Measurements from ENCODE around the gene AGXT2. TPM values are rescaled to one million over a fixed set of nuclear protein-coding genes. Genes with fewer than 3 reads are reported as not detected.

AGXT2 gene
- total and polyA plus RNA-seq, 8 donors = 0.73 TPM; not detected in 7

DNA sequence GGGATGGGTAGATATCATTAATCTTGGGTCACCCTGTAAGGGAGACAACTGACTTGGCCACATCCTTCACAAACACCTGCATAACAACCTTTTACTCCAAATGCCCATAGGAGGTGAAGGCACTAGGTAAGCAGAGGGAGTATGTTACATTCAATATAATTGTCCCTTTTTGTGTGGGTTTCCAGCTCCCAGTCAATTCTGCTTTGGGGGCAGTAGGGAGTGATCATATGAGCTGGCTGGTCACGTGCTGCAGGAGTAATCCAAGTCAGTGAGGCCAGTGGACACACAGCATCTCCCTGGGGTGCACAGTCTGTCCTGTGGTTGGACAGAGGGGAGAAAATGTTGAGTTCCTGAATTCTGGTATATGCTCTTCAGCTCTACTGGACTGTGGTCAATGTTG lies 1.2 kb upstream of the AGXT2 start:
- H3K9me3 ChIP-seq = no peaks in the 10 kb centered on the region
- no peak overlapping the region for H3K4me3 ChIP-seq
- no peak overlapping the region for H3K27ac ChIP-seq
- DNase-seq = no peak
- WGBS, 5 donors = 63 to 89% (median 83%) methylated on average over 1 of the region's 1 CpG; no CpG with 5 or more reads in 1 of the 5 donors
- intact Hi-C loops (cut with DNase I; ENCODE audit: low total_unique reads) = no loop called here
- H3K27me3 ChIP-seq = no peaks in the 10 kb centered on the region
- H3K36me3 ChIP-seq = no peaks in the 10 kb centered on the region
- TF ChIP-seq, protein P1, sequence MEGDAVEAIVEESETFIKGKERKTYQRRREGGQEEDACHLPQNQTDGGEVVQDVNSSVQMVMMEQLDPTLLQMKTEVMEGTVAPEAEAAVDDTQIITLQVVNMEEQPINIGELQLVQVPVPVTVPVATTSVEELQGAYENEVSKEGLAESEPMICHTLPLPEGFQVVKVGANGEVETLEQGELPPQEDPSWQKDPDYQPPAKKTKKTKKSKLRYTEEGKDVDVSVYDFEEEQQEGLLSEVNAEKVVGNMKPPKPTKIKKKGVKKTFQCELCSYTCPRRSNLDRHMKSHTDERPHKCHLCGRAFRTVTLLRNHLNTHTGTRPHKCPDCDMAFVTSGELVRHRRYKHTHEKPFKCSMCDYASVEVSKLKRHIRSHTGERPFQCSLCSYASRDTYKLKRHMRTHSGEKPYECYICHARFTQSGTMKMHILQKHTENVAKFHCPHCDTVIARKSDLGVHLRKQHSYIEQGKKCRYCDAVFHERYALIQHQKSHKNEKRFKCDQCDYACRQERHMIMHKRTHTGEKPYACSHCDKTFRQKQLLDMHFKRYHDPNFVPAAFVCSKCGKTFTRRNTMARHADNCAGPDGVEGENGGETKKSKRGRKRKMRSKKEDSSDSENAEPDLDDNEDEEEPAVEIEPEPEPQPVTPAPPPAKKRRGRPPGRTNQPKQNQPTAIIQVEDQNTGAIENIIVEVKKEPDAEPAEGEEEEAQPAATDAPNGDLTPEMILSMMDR (IDR thresholded peaks at IDR 0.05) = no peak
- TF ChIP-seq POLR2A (IDR thresholded peaks at IDR 0.05) (no peak), EP300 (IDR thresholded peaks at IDR 0.05) (no peak), POLR2AphosphoS5 (IDR thresholded peaks at IDR 0.05) (no peak)
- no peaks in the 10 kb centered on the region for H3K4me1 ChIP-seq

DNA sequence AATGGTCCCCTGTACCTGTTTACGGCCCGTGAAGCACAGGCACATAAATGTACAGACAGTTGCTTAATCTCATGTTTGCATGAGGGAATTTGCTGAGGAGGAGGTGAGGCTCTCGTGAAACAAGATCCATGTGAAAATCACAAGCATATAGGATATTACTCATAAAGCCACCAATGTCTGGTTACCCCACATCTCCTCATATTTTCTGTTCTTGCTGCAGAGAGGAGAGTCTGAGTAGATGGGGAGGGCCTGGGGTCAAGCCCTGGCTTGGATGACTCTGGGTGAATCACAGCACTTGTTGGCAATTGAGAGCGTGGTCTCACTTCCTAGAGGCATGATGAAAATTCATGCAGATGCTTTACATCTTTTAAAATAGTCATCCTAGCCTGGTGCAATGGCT lies 975 bp downstream of the AGXT2 start:
- intact Hi-C loops (cut with DNase I; ENCODE audit: low total_unique reads) = no loop called here
- no peak overlapping the region for H3K4me3 ChIP-seq
- 85 to 91% (median 90%) methylated on average over 4 of the region's 4 CpGs for WGBS, 5 donors
- no peaks in the 10 kb centered on the region for H3K36me3 ChIP-seq
- TF ChIP-seq EP300 (IDR thresholded peaks at IDR 0.05) (no peak), POLR2AphosphoS5 (IDR thresholded peaks at IDR 0.05) (no peak), POLR2A (IDR thresholded peaks at IDR 0.05) (no peak)
- TF ChIP-seq, protein P1 (IDR thresholded peaks at IDR 0.05) = no peak
- no peaks in the 10 kb centered on the region for H3K9me3 ChIP-seq
- no peaks in the 10 kb centered on the region for H3K4me1 ChIP-seq
- DNase-seq = no peak
- no peak overlapping the region for H3K27ac ChIP-seq
- H3K27me3 ChIP-seq = no peaks in the 10 kb centered on the region

DNA sequence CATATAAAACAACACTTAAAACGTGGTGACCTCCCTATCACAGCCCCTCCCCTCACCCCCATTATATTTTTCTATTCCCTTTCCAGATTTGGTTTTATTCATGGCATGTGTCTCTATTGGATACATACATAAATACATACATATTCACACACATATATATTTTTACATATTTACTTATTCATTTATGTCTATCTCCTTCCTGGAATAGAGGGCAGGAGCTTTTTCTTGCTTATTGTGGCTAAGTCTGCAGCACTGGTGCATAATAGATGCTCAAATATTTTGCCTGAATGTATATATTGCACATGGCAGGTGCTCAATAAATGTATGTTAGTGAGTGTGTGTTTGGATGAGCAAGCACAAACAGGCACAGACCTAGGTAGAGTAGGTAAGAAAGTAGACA lies 2.5 kb downstream of the AGXT2 start:
- Histone ChIP-seq H3K36me3 (no peaks in the 10 kb centered on the region), H3K4me1 (no peaks in the 10 kb centered on the region), H3K27me3 (no peaks in the 10 kb centered on the region), H3K4me3 (no peak overlapping the region), H3K27ac (no peak overlapping the region), H3K9me3 (no peaks in the 10 kb centered on the region)
- no peak for DNase-seq
- TF ChIP-seq POLR2A (IDR thresholded peaks at IDR 0.05) (no peak), EP300 (IDR thresholded peaks at IDR 0.05) (no peak), POLR2AphosphoS5 (IDR thresholded peaks at IDR 0.05) (no peak)
- TF ChIP-seq, protein P1 (IDR thresholded peaks at IDR 0.05) = no peak
- intact Hi-C loops (cut with DNase I; ENCODE audit: low total_unique reads) = no loop called here
- 14 to 29% (median 20%) methylated on average over 1 of the region's 1 CpG for WGBS, 5 donors

DNA sequence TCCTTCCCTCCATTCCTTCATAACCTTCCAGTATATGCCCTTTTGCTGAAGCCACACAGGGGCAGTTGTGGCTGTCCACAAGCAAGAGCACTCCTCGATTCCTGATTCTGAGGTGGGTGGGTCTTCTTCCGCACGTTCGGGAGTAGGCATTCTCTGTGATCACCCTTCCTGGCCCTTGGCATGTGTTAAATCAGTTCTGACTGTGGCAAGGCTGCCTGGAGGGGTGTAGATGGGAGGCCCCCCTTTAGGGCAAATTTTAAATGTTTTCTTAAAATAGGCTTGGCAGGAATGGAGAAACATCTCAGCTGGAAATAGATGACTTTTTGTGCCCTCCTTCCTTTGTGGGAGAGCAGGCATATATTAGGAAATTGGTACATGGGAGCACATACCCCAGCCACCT lies 3.1 kb downstream of the AGXT2 start:
- no peak for DNase-seq
- Histone ChIP-seq H3K27ac (no peak overlapping the region), H3K27me3 (no peaks in the 10 kb centered on the region), H3K36me3 (no peaks in the 10 kb centered on the region), H3K4me3 (no peak overlapping the region), H3K9me3 (no peaks in the 10 kb centered on the region), H3K4me1 (no peaks in the 10 kb centered on the region)
- WGBS, 5 donors = 60 to 80% (median 77%) methylated on average over 4 of the region's 4 CpGs
- intact Hi-C loops (cut with DNase I; ENCODE audit: low total_unique reads) = no loop called here
- no peak for TF ChIP-seq EP300 (IDR thresholded peaks at IDR 0.05)
- no peak for TF ChIP-seq POLR2A (IDR thresholded peaks at IDR 0.05)
- TF ChIP-seq POLR2AphosphoS5 (IDR thresholded peaks at IDR 0.05) = no peak
- TF ChIP-seq, protein P1 (IDR thresholded peaks at IDR 0.05) = no peak

Measured in stomach (tissue), 9 donors.